GM10266 (cell line): ENCODE data around the gene ERI3.

Experiments
- DNase-seq: peaks from one replicate; pipeline ENCODE4 v3.0.0; 2012; ENCODE audit errors: extremely low spot score
- CTCF ChIP-seq: IDR thresholded peaks from 2 replicates; pipeline ENCODE4 v1.5.1; 2012; ENCODE audit warnings: mild to moderate bottlenecking, low read depth; ENCODE audit not compliant: control insufficient read depth, insufficient read depth; ENCODE audit errors: missing control alignments

Gene ERI3

GRCh38 chr1:44220001-44220751 lies 134.9 kb downstream of the ERI3 start:
- DNase-seq = no peak
- TF ChIP-seq CTCF = no peak

GRCh38 chr1:44219301-44219626 lies 135.8 kb downstream of the ERI3 start:
- no peak for TF ChIP-seq CTCF

GRCh38 chr1:44218503-44219300 lies 136.4 kb downstream of the ERI3 start:
- no peak for TF ChIP-seq CTCF
- DNase-seq = no peak

More at GRCh38 chr1:44219301-44219626, 135.8 kb downstream of the ERI3 start:
- DNase-seq = no peak

- peak; percentile 87 for TF ChIP-seq CTCF
- peak; percentile 73 for DNase-seq
Measured at GRCh38 chr1:44217809-44218410, 137.1 kb downstream of the ERI3 start.

GRCh38 chr1:44213222-44214112 lies 141.6 kb downstream of the ERI3 start, which contains the start of gene DMAP1:
Gene DMAP1 (plus strand): TSS chr1:44213471. CDS start chr1:44213754, 283 bp downstream.
- no peak for TF ChIP-seq CTCF

GRCh38 chr1:44212355-44213221 lies 142.5 kb downstream of the ERI3 start:
- DNase-seq = no peak
- no peak for TF ChIP-seq CTCF

More at GRCh38 chr1:44213222-44214112, 141.6 kb downstream of the ERI3 start, which contains the start of gene DMAP1:
- DNase-seq = peak; percentile 74
